ENCODE measurements around the gene PRDM16. TPM values are rescaled to one million over a fixed set of nuclear protein-coding genes. Genes with fewer than 3 reads are reported as not detected.

The PRDM16 gene
- total and polyA plus RNA-seq, 2 of the 8 experiments (the other 6 are each of a cell fraction or from before 2014, with no cell fraction given) = 0.39 to 0.43 TPM

GRCh38 chr1:3173381-3173980, 104.5 kb downstream of the PRDM16 start:
- peaks cover 0 to 9% (median 4%) of the 10 kb centered on the region in 4 experiments; a peak in 5 of 7 replicates for H3K4me1 ChIP-seq (replicated peaks in 1 of 4; ENCODE audit: control insufficient read depth in 3 of 4, insufficient read depth in 4 of 4, low read length in 3 of 4)
- ChIA-PET POLR2A (ENCODE audit: partially characterized antibody) (no interaction called here), CTCF (ENCODE audit: partially characterized antibody) (interaction anchor here (1.6 kb wide), 1 partner anchor 279 kb away, joined by 4 read pairs; no protein-coding TSS in a partner anchor)
- no peak overlapping the region for H3K14ac ChIP-seq (ENCODE audit: insufficient read length)
- H2AK5ac ChIP-seq (ENCODE audit: low read depth, low read length) = no peak overlapping the region
- no peaks in the 10 kb centered on the region for H3K9me3 ChIP-seq (ENCODE audit: insufficient read depth in 2 of 2, low read depth in 1 of 2, low read length in 1 of 2)
- 0 out of 7 replicates have a peak, but pooled peaks cover 0 to 2% (median 0%) of the 10 kb centered on the region in 4 experiments for H3K27me3 ChIP-seq (replicated peaks in 1 of 4; ENCODE audit: control insufficient read depth in 3 of 4, extremely low read depth in 1 of 4, insufficient read depth in 3 of 4, low read length in 3 of 4)
- no peak overlapping the region for H2BK120ac ChIP-seq (replicated peaks; ENCODE audit: low read depth, low read length)
- H4K20me1 ChIP-seq (replicated peaks in 1 of 2; ENCODE audit: control insufficient read depth in 1 of 2, insufficient read depth in 2 of 2, low read length in 2 of 2) = peaks cover 0 to 6% of the 10 kb centered on the region in 2 experiments
- H3K4me2 ChIP-seq (ENCODE audit: insufficient read depth in 1 of 2, low read depth in 2 of 2, low read length in 2 of 2) = no peak overlapping the region
- no peak overlapping the region for H2BK15ac ChIP-seq (ENCODE audit: low read length)
- H4K91ac ChIP-seq (replicated peaks; ENCODE audit: insufficient read length, low read length) = no peak overlapping the region
- H4K8ac ChIP-seq (ENCODE audit: extremely low read depth, insufficient read depth, low read length) = no peak overlapping the region
- H3K9ac ChIP-seq (replicated peaks in 1 of 4; ENCODE audit: extremely low read depth in 1 of 4, low read depth in 3 of 4, low read length in 3 of 4) = no peak overlapping the region
- FAIRE-seq (no peak), DNase-seq (ENCODE audit: low read depth in 1 of 2, low spot score in 2 of 2) (no peak)
- no peak overlapping the region for H4K5ac ChIP-seq (ENCODE audit: insufficient read length, low read depth, low read length)
- H3K23me2 ChIP-seq (ENCODE audit: low read depth, low read length) = peaks cover 14% of the 10 kb centered on the region; the same call in 1 of the 2 replicates
- H2BK5ac ChIP-seq (ENCODE audit: low read depth, low read length) = no peak overlapping the region
- H2BK12ac ChIP-seq (ENCODE audit: low read depth, low read length) = no peak overlapping the region
- no peak overlapping the region for H3K56ac ChIP-seq (replicated peaks; ENCODE audit: insufficient read length, low read depth, low read length)
- no peak overlapping the region for H3K23ac ChIP-seq (ENCODE audit: insufficient read length)
- no peak overlapping the region for H3K4me3 ChIP-seq (ENCODE audit: extremely low read depth in 1 of 4, insufficient read depth in 2 of 4, low read depth in 3 of 4, low read length in 4 of 4)
- no peak overlapping the region for H3K27ac ChIP-seq (ENCODE audit: low read depth, low read length)
- 92% methylated on average over 26 of the region's 30 CpGs; no CpG with 5 or more reads in 1 of the 2 experiments for WGBS, 2 experiments (ENCODE audit: extremely low coverage in 1 of 2, insufficient coverage in 1 of 2, insufficient read length in 1 of 2, insufficient replicate concordance in 2 of 2, low coverage in 1 of 2, low lambda C conversion rate in 2 of 2, missing lambda C conversion rate in 1 of 2)
- H2BK20ac ChIP-seq (ENCODE audit: low read length) = no peak overlapping the region
- H3K79me2 ChIP-seq (ENCODE audit: control insufficient read depth in 1 of 2, insufficient read depth in 2 of 2, low read length in 2 of 2) = no peaks in the 10 kb centered on the region
- H3K18ac ChIP-seq (ENCODE audit: extremely low read depth, low read length) = no peak overlapping the region
- H3K79me1 ChIP-seq (ENCODE audit: low read depth, low read length) = no peaks in the 10 kb centered on the region
- no peaks in the 10 kb centered on the region for H3K36me3 ChIP-seq (ENCODE audit: control insufficient read depth in 2 of 4, insufficient read depth in 4 of 4, low read length in 3 of 4)
- TF ChIP-seq EGR1 (IDR thresholded peaks at IDR 0.05; ENCODE audit: borderline replicate concordance, low read depth, low read length) = 0 out of 2 replicates have a peak, but pooled peaks have one; percentile 15
- TF ChIP-seq ATF3 (IDR thresholded peaks at IDR 0.05; ENCODE audit: insufficient read depth, low read depth, low read length) = no peak
- no peak overlapping the region for H2AFZ ChIP-seq (ENCODE audit: low read length)
- no peak overlapping the region for H3K4ac ChIP-seq (replicated peaks; ENCODE audit: insufficient read length, low read depth, low read length)

Data from H1 (cell line).